Dedifferentiated amniotic fluid mesenchymal stem cell (primary cell): ENCODE results near the gene LPO.

Source experiments
- DNase-seq: peaks from one replicate; pipeline ENCODE4 v3.0.0-alpha.2; 2016; ENCODE audit errors: extremely low spot score

The LPO gene

DNA sequence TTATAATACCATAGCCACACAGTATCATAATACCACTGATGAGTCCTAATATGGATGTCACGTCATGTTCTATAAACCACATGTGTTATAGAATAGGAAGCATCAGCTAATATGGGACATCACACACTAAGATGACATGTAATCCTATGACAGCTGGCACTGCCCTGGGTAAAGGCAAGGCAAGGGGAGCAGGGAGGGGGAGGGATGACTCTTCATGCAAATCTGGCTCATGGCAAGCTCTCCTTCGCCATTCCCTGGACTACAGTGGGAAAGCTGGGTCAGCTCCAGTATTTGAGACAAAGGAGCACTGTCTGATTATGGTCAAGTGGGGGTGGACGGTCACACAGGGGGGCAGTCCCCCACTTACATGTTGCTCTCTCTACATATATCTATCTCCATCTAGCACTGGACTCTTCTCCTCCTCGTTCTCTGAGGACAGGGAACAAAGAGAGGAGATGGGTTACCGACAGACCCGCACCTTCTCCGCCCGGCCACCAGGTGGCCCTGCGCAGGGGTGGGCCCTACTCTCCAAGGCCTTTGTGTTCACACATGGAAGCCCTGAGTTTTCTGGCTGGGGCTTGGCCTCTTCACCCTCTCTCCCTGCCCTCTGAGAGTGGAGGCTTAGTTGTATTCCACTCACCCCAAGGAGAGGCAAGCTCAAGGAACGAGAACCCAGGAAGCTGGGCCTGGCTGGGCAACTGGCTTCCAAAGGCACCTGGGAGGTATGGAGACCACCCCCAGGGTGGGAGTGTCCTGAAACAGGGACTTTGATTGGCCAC lies 65.8 kb downstream of the LPO start:
- DNase-seq = no peak

DNA sequence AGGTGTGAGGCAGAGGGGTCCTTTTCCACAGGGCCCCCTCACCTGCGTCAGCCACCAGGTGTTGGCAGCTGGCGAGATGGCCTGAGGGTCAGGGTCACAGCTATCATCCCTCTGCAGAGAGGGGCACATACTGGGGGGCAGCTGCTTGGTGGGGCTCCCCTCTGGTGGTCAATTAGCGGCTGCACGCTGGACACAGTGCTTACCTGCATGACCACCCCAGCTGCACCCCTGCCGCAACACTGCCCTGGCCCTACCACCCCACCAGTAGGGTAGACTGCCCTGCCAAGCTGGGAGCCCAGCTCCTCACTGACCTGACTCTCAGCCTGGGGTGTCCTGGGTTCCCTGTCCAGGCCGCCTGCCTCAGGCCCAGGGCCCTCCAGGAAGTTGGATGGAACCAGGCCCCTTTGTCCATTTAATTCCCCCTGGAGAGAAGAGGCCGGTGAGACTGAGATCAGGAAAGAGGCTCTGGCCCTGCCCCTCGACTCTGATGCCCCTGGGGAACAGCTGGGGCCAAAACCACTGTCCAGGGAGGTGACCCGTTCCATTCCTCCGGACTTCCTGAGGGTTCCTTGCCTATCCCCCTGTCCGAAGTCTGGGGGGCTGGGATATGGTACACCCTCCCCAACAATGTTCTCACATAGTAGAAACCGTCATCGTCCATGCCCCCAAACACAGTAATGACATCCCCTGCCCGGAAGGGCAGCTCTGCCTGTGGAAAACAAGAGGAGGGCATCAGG lies 66.5 kb downstream of the LPO start:
- DNase-seq = no peak

DNA sequence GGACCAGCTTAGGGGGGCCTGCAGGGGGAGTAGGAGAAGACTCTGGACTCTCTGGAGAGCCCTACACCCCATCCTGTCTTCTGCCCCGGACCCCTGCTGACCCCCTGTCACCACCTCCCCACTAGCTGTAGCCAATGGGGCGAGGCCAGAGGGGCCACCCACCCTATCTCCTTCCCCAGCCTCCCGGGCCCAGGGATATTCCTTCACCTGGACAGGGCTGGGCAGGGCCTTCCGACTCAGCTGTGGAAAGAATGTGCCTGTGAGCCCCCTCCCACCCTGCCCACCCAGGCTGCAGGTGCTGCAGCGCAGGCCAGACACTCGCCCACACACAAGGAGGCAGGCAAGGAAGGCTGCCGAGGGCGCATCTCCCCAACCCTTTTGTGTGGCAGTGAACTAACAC lies 67.2 kb downstream of the LPO start:
- DNase-seq = no peak

DNA sequence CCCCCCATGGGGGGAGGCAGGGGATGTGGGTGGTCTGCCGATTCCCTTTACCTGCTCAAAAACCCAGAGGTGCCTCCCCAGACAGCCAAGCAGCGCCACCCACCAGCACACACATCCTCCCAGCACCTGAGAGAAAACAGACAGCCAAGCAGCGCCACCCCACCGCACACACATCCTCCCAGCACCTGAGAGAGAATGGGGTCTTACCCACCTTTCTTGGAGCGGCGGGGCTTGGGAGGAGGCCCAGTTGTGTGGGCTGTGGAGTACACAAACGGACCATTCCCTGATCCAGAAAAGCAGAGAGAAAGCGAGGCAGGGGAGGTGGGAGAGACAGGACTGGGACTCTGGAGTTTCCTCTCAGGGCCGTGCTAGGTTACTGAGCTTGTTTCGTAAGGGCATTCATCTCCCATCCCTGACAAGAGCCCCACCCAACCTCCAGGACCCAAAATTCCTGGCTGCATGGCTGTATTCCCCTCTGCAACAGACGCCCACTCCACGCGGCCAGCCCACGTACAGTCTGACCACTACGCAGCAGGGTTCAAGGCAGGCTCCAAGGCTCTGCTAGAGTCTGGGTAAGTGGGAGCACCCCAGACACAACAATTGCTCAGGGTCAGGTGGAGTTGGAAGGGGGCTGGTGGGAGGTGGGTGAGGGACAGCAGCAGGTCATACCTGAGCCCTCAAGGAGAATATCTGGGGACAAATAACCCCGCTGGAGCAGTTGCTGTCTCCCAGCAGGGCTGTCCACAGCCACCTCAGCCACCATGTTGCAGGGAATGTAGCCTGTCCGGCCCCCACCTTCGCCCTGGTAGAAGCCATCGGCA lies 68.0 kb downstream of the LPO start:
- DNase-seq = no peak

DNA sequence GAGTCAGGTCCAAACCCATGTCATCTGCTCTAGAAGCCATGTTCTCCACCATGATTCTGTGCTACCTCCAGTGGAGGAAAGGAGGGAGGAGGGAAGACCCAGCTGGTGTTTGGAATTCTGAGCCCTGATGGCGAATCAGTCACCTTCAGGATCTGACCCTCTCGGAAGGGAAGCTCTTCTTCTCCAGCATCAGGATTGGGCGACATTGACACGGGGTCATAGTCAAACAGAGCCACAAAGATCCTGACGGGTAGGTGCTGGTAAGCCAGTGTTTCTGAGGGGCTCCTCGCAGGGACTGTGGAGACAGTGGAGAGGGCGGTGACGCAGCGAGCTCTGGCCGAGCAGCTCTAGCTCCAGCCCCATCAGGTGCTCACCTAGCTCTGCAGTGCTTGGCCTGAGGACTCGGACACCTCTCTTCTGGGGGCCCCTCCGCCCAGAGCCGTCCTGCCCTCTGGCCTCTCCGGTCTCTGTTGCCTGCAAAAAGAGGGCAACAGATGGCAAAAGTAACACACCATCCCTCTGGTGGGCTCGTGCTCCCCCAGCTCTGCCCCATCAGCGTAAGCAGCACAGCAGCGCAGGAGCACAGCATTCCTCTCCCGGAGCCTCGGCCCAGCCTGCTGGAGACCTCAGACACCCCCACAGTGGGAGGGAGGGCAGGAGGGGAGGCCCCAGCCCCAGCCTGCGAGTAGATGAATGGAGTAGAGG lies 69.2 kb downstream of the LPO start:
- DNase-seq = no peak

DNA sequence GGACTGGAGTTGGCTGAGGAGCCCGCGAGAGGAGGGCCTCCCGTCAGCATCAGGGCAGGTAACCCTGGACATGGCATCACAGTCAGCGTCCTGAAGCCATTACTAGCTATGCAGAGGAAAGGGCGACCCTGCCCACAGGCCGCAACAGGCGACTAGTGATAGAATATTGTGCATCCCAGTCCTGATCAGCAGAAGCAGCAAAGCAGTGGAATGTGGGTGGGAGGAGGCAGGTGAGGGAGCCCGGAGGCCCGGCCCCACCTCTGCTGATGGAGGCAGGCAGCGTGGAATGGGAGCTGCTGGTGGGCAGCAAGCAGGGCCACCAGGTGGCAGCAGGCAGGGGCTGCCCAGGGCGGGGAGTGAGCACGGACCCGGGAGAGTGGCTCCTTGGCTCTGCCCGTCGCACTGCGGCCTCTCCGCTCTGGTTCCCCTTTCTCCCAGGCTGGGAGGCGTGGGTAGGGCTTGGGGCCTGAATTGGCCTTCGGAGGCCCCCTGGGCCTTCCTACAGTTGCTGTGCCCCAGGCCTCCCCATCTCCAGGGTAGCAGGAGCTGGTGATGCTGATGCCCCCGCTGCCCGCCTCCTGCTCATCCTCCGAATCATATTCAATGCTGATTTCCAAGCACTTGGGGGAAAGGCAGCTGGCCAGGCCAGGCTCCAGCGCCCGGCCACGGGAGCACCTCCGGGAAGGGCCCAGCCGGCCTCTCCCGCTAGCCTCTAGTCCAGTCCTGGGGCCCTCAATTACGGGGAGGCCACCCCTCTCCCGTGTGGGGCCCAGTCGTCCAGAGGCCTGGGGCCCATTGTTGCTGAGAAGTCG lies 70.0 kb downstream of the LPO start:
- DNase-seq = no peak

DNA sequence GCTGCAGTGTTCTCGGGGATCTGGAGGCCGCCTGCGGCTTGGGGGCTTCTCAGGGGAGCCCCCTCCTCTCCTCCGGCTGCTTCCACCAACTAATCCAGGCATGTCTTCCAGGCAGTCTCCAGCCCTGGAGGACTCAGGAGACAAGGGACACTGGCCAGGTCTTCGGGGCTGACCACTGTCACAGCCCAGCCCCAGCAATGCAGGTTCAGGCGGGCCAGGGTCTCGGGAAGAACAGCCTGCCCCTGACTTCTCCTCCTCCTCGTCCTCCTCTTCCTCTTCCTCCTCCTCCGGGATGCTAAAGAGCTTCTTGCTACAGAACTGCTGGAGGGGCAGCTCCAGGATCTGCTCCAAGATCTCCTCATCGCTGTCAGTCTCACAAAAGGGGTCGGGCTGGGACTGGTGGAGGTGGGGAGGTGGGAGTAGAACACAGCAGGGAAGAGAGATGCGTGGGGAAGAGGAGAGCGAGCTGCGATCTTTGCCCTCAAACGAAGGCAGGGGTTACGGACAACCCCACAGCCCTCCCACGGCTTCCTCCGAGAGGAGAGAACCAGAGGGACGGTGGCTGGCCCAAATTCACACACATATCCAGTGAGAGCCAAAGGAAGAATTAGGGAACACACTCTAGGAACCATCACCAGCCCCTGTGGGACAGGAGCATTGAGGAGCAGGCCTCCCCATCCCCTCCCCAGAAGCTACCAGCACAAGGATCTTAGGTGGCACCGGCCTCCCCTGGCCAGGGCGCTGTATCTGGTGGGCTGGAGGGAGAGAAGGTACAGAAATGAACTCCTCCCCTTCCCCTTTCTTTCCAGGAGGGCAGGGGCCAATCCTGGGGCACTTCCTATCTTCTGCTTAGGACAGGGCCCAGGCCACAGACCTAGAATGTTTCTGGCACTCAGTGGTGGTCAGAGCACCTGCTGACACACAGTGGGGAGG lies 70.9 kb downstream of the LPO start:
- DNase-seq = no peak

DNA sequence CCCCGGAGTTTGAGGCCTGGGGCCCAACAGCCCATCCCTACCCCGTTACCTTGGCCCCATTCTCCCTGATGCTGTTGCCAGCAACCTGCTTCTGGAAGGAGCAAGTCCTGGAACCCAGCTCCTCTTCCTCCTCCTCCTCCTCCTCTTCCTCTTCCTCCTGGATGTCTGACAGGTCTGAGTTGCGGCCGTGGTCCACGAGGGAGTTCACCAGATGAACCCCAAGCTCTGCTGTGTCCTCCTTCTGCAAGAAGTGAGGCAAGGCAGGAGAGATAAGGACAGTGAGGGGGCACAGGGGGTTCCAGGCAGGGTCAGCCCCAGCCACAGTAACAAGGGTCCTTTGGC lies 71.5 kb downstream of the LPO start:
- DNase-seq = no peak

DNA sequence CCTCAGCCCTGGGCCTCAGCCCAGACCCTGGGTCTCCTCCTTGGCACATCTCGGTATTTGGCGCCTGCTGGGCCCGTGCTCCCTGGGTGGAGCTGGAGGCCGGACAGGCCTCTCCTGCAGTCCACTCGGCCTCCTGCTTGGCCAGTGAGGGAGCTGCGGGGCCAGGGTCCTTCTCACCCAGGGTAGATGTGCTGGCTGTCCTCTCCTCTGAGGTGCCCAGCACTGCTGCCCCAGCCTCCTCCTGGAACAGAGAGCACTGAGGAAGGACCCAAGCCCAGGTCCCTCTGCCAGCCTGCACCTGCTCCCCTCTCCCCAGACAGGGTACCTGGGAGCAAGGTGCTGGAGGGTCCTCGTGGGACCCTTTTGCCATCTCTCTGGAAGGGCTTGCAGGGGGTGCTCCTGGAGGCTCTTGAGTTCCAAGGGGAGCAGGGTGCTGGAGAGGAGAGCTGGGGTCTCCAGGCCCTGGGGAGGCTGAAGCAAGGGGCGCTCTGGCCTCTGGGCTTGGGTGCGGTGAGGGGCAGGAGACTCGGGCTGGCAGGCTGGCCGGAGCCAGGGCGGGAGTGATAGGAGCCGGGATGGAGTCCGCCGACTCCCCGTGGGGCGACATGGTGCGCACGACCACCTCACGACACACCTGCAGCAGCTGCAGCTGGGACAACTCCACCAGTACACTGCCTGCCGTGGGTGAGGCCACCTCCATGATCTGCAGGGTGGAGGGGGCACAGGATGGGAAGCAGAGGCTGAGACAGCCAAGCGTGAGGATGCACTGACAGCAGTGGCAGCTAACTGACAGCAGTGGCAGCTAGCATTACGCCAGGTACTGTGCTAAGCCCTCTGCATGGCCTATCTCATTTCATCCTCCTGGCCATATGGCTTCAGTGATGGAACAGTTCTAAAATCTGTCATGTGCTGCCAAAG lies 72.4 kb downstream of the LPO start:
- no peak for DNase-seq

DNA sequence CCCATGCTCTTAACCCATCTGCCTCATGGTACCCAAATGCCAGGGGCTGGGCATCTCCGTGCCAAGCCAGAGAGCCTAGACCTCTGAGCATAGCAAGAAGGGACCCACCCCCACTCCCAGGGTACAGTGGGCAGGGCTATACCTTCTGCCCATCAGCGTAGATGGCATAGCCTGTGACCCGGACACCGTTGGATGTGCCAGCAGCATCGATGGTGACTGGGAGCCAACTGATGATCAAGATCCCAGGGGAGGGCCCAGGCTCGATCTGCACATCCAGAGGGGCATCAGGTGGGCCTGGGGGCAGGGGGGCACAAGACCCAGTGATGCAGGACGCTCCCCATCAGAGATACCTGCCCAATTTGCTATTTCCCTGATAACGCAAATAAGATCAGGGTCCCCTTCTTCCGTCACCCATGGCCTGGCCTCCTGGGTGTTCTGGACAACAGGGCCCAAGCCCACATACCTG lies 73.1 kb downstream of the LPO start:
- DNase-seq = no peak

DNA sequence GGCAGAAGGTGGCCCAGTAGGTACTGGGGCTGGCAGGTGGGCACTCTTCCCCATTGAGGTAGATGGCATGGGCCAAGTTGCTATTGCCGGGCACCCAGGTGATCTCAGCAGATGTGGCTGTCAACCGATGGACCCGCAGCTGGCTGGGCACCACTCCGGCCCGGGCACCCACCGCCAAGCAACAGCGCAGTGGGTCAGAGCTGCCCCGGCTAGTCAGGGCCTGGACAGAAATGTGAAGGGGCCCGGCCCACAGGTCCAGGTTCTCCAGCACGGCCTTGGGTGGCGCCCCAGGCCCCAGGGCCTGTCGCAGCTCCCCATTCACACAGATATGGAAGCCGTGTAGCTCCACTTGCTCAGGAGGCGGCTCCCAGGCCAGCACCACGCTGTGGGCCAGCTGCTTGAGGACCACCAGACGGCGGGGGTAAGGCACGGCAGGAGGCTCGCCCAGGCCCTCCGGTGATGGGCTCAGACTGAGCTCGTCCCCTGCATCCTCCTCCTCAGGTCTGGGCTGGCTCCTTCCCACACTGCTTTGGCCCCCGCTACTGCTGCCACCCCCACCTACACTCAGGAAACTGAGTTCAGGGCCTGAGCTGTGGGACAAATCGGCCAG lies 73.7 kb downstream of the LPO start:
- DNase-seq = no peak

DNA sequence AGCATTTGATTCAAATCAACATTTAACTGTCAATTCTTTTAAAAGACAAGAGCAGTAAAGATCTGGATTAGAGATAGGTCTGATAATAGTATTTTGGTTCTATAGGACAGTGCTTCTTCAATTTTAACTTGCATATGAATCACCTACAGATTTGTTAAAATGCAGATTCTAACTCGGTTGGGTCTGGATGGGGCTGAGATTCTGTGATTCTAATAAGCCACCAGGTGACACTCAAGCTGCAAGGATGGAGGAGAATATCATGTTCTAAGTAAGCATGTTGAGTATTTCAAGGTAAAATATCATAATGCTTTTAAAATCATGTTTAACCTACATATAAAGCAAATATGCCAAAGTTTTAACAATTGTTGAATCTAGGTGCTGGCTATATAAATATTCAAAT lies 74.4 kb downstream of the LPO start:
- DNase-seq = no peak

DNA sequence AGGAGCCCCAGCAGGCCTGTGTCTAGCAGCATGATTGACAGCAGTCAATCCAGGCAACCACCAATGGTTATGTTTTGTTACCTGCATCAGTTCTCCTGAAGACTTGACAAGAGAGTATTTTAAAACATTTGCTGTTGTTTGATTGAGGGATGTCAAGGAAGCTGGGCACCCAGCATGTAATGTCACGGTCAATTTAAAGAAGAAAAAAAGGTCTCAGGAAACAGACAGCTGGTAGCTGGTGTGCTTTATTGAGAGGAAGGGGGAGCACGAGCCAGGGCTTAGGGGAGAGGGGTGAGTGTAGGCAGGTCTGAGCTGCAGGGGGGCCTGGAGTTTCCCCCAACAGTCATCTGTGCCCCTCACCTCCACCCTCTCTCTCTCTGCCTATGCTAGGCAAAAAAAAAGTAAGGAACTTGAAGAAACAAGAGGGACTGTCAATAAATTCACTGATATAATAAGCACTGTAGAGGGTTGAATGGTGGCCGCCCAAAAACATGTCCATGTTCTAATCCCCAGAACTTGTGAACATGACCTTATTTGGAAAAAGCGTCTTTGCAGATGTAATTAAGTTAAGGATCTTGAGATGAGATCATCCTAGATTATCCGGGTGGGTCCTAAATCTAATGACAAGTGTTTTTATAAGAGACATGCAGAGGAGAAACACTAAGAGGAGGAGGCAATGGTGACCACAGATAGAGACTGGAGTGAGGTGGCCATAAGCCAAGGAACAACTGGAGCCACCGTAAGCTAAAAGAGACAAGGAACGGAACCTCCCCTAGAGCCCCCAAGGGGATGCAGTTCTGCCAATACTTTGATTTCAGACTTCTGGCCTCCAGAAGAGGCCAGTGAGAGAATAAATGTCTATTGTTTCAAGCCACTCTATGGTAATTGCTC lies 75.7 kb downstream of the LPO start:
- DNase-seq = no peak

DNA sequence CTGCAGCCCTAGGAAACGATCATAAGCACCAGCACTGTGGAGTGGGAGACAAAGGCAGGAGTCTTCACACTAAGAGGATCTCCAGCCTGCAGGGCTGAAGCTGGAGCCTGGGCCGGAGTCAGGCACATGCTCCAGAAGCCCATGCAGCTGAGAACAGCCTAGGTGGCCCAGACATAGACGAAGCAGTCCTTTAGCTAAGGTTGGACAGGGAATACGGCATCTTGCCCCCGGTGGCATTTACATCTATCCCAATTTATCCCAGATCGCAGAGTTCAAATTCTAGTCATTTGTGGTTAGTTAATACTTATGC lies 76.3 kb downstream of the LPO start:
- DNase-seq = no peak

DNA sequence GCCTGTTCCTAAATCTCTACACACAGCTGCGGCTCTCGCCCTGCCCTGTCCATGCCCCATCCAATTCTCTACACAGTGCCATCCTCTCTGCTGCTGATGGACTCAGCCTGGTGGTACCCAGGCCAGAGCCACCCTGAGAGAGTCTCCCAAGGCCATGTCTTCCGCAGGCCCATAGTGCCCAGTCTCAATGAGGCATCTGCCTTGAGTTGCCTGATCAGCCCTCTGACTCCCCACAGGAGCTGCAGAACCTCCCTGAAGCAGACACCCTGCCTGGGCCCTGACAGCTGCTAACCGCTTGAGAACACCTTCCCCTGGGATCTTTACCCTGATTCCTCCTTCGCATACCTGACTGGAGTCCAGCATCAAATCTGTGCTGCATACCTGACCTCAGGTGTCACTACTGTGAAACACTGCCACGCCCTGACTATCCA lies 76.9 kb downstream of the LPO start:
- no peak for DNase-seq

DNA sequence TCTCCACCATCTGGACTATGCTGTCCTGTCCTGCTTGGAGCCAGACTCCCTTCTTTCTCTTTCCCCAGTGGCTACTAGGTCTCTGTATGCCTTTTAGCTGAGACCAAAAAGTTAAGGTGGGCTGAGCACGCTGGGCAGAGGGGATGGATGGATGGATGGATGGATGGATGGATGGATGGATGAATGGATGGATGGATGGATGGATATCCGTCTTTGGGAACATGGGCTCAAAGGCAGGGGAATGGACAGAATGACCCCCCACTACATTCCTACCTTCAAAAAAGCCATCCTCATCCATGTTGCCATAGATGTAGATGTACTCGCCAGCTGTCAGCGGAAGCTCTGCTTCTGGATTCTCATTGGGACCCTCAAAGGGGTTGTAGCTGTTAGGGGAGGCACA lies 77.4 kb downstream of the LPO start:
- no peak for DNase-seq

DNA sequence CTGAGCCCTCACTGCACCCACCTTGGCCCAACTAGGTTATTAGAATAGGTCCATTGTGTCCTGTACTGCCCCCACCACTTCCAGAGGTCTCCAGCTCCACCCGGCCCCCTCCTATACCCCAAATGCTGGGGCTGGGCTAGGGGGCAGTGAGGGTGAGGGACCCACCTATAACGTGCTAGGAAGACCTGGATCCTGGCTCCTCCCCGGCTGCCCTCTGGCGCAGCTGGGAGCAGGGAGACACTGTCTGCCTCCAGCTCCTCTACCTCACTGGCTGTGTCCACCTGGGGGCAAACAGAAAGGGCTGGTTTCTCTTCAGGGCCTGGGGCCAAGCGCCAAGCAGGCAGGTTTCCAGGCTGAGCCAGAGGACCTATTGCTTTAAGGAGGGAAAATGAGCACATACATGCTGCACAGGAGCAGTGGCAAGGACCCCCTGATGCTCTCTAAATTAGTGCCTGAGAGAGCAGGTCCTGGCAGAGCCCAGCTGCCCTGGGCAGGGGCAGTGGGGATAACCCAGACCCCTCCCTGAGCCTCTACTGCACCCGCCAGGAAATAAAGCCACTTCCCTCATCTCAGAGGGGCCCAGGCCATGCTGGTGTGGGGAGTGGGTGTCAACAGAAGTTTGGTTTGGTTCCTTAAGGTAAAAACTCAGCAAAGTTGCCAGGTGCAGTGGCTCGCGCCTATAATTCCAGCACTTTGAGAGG lies 78.0 kb downstream of the LPO start:
- no peak for DNase-seq
